MCF 10A (cell line): ENCODE results near the gene AGAP1. TPM values are rescaled to one million over a fixed set of nuclear protein-coding genes. Genes with fewer than 3 reads are reported as not detected.

Experiments
- BruUV-seq: library from RNA; stranded (reverse); fragments of 400-500 nt; replicated peaks from 2 replicates; lab custom pipeline; 2021; lab: Mats Ljungman, UMichigan
- CTCF ChIA-PET: fragments of 300-600 bp; sonication (Branson Sonifier 250); formaldehyde crosslinking; extraction: SDS; loops from one replicate; lab custom pipeline; 2021; ENCODE audit warnings: antibody characterized with exemption, inconsistent platforms; lab: Yijun Ruan, JAX
- POLR2A ChIA-PET: fragments of 300-600, 350-650 bp; sonication (Branson Sonifier 250); formaldehyde crosslinking; extraction: SDS; loops from one replicate; lab custom pipeline; 2020; ENCODE audit warnings: antibody characterized with exemption, inconsistent platforms; lab: Yijun Ruan, JAX
- DNase-seq: peaks from one replicate; pipeline ENCODE4 v3.0.0-alpha.2; 2018; ENCODE audit not compliant: unreplicated experiment
- H3K27ac Mint-ChIP-seq: one replicate; pipeline ENCODE4 v1.8.0; 2022; ENCODE audit warnings: mild to moderate bottlenecking, low read depth, mixed read lengths; ENCODE audit not compliant: unreplicated experiment
- H3K27me3 Mint-ChIP-seq: one replicate; pipeline ENCODE4 v1.8.0; 2022; ENCODE audit warnings: mixed read lengths; ENCODE audit not compliant: insufficient read depth, unreplicated experiment
- H3K36me3 Mint-ChIP-seq: one replicate; pipeline ENCODE4 v1.8.0; 2022; ENCODE audit warnings: mild to moderate bottlenecking, moderate library complexity, mixed read lengths; ENCODE audit not compliant: insufficient read depth, unreplicated experiment
- H3K4me1 Mint-ChIP-seq: one replicate; pipeline ENCODE4 v1.8.0; 2022; ENCODE audit warnings: mixed read lengths; ENCODE audit not compliant: insufficient read depth, unreplicated experiment
- H3K4me3 Mint-ChIP-seq: one replicate; pipeline ENCODE4 v1.8.0; 2022; ENCODE audit warnings: mild to moderate bottlenecking, moderate library complexity, mixed read lengths; ENCODE audit not compliant: unreplicated experiment
- H3K9me3 Mint-ChIP-seq: one replicate; pipeline ENCODE4 v1.8.0; 2022; ENCODE audit warnings: mixed read lengths; ENCODE audit not compliant: unreplicated experiment
- CTCF ChIP-seq: fragments of 200-600 bp; IDR thresholded peaks from one replicate; pipeline ENCODE4 v1.8.0; 2022; ENCODE audit warnings: antibody characterized with exemption, mild to moderate bottlenecking; ENCODE audit not compliant: unreplicated experiment
- intact Hi-C: fragments of 100-400 bp; cut with micrococcal nuclease; formaldehyde crosslinking; loops from 2 replicates; pipeline ENCODE4 v1.14.1; 2022
- total RNA-seq: library from RNA; stranded (reverse); gene quantifications from 2 replicates; pipeline ENCODE4 v1.2.3, GENCODE V29; 2022

The AGAP1 gene
- total RNA-seq, 1 experiment from 2014 or later, result 41.3 TPM

GRCh38 chr2:236012155-236012554 is 518.3 kb downstream of the AGAP1 start:
- no TSS peak for BruUV-seq
- H3K4me3 Mint-ChIP-seq, result no peak overlapping the region

GRCh38 chr2:236014408-236015131 is 520.7 kb downstream of the AGAP1 start:
- intact Hi-C loops, result no loop called here
- no peak for DNase-seq
- BruUV-seq, result no TSS peak
- Mint-ChIP-seq H3K4me3 (no peak overlapping the region), H3K9me3 (no peaks in the 10 kb centered on the region), H3K27me3 (no peaks in the 10 kb centered on the region), H3K36me3 (peaks cover 18% of the 10 kb centered on the region), H3K4me1 (no peaks in the 10 kb centered on the region), H3K27ac (no peak overlapping the region)
- ChIA-PET POLR2A (no interaction called here), CTCF (no interaction called here)
- TF ChIP-seq CTCF, result no peak

More at GRCh38 chr2:236012155-236012554, 518.3 kb downstream of the AGAP1 start:
- ChIA-PET POLR2A (no interaction called here), CTCF (no interaction called here)
- DNase-seq, result no peak
- Mint-ChIP-seq H3K36me3 (peaks cover 11% of the 10 kb centered on the region), H3K27me3 (no peaks in the 10 kb centered on the region), H3K4me1 (no peaks in the 10 kb centered on the region), H3K27ac (no peak overlapping the region), H3K9me3 (no peaks in the 10 kb centered on the region)
- intact Hi-C loops, result no loop called here
- no peak for TF ChIP-seq CTCF

- CTCF ChIA-PET, result no interaction called here
- no peak for TF ChIP-seq CTCF
- Mint-ChIP-seq H3K27ac (no peak overlapping the region), H3K36me3 (peaks cover 18% of the 10 kb centered on the region), H3K27me3 (no peaks in the 10 kb centered on the region), H3K4me1 (no peaks in the 10 kb centered on the region), H3K9me3 (no peaks in the 10 kb centered on the region), H3K4me3 (no peak overlapping the region)
- intact Hi-C loops, result no loop called here
- BruUV-seq, result no TSS peak
- no peak for DNase-seq
- POLR2A ChIA-PET, result no interaction called here
Measured at GRCh38 chr2:236015171-236015570, 521.3 kb downstream of the AGAP1 start.

- Mint-ChIP-seq H3K27me3 (no peaks in the 10 kb centered on the region), H3K9me3 (no peaks in the 10 kb centered on the region), H3K27ac (no peak overlapping the region), H3K4me3 (no peak overlapping the region), H3K36me3 (peaks cover 14% of the 10 kb centered on the region), H3K4me1 (no peaks in the 10 kb centered on the region)
- BruUV-seq, result no TSS peak
- ChIA-PET POLR2A (interaction anchor here (0.6 to 0.9 kb wide), 2 partner anchors 111 to 237 kb away, joined by 3 to 5 read pairs; no protein-coding TSS in a partner anchor), CTCF (no interaction called here)
- TF ChIP-seq CTCF, result no peak
- no peak for DNase-seq
- intact Hi-C loops, result no loop called here
Measured at GRCh38 chr2:236016496-236016895, 522.7 kb downstream of the AGAP1 start.
